HepG2 (cell line): ENCODE measurements around the gene CAPN14. TPM values are rescaled to one million over a fixed set of nuclear protein-coding genes. Genes with fewer than 3 reads are reported as not detected.

ENCODE experiments used
- ATAC-seq: fragments of 200-7000 bp; cut with Tn5 transposase; 3 replicates; pipeline ENCODE4 v1.9.1; 2020; ENCODE audit warnings: mild to moderate bottlenecking, moderate library complexity
- BruUV-seq: library from RNA; stranded (reverse); fragments of 400-500 nt; replicated peaks from 2 replicates; lab custom pipeline; 2021; lab: Mats Ljungman, UMichigan
- CTCF ChIA-PET: fragments of 300-600 bp; formaldehyde crosslinking; extraction: SDS; loops from one replicate; lab custom pipeline; 2021; ENCODE audit warnings: low total read pairs, inconsistent platforms, low intra/inter-chr PET ratio; lab: Yijun Ruan, JAX
- POLR2A ChIA-PET: fragments of 350-600 bp; sonication (Branson Sonifier 250); formaldehyde crosslinking; loops from one replicate; lab custom pipeline; 2020; ENCODE audit warnings: antibody characterized with exemption, inconsistent platforms; lab: Yijun Ruan, JAX
- DNase-seq: peaks from one replicate; pipeline ENCODE4 v3.0.0-alpha.2; 2015; ENCODE audit warnings: low spot score
- FAIRE-seq: peaks from 3 replicates; lab custom pipeline; 2011; peaks lifted over from hg19 to GRCh38; lab: Jason Lieb, UNC
- H2AFZ ChIP-seq: one replicate; pipeline ENCODE4 v1.6.1; 2011; ENCODE audit warnings: low read length, inconsistent platforms
- H3K27ac ChIP-seq: fragments of 300-600 bp; 3 replicates; pipeline ENCODE4 v1.8.0; 2011; ENCODE audit warnings: mixed run types, mild to moderate bottlenecking, mixed read lengths, low read length, inconsistent platforms; ENCODE audit not compliant: insufficient read depth; ENCODE audit errors: extremely low read length
- H3K27me3 ChIP-seq, 2 experiments: fragments of 200-600 bp in 1 of 2; 2 replicates in 1 of 2; 3 replicates in 1 of 2; pipeline versions ENCODE4 v1.6.0 to v1.8.0; 2011; ENCODE audit warnings: low read length in 2 of 2, mild to moderate bottlenecking in 2 of 2, moderate library complexity in 2 of 2, inconsistent platforms in 1 of 2; ENCODE audit not compliant: insufficient read depth in 2 of 2, control insufficient read depth in 1 of 2
- H3K36me3 ChIP-seq, 2 experiments: fragments of 200-600 bp in 1 of 2; replicated peaks in 1 of 2; 2 replicates in 1 of 2; 3 replicates in 1 of 2; pipeline versions ENCODE4 v1.5.1 to v1.8.0; 2011; ENCODE audit warnings: low read length in 2 of 2, inconsistent platforms in 1 of 2; ENCODE audit not compliant: insufficient read depth in 2 of 2, control insufficient read depth in 1 of 2
- H3K4me1 ChIP-seq: 2 replicates; pipeline ENCODE4 v1.5.1; 2012; ENCODE audit warnings: low read length, inconsistent platforms; ENCODE audit not compliant: insufficient read depth
- H3K4me2 ChIP-seq: 2 replicates; pipeline ENCODE4 v1.6.0; 2011; ENCODE audit warnings: low read depth, low read length, inconsistent platforms
- H3K4me3 ChIP-seq, 3 experiments: fragments of 200-600 bp in 1 of 3; sonication (generic), shearing (Covaris generic) in 1 of 3; replicated peaks in 1 of 3; 2 replicates each; pipeline ENCODE4 v1.5.1; 2011 to 2016; ENCODE audit warnings: low read length in 3 of 3, inconsistent platforms in 2 of 3, low read depth in 2 of 3, mild to moderate bottlenecking in 2 of 3, control low read depth in 1 of 3, mixed read lengths in 1 of 3; ENCODE audit not compliant: insufficient read depth in 1 of 3
- H3K79me2 ChIP-seq: one replicate; pipeline ENCODE4 v1.6.1; 2011; ENCODE audit warnings: low read length, inconsistent platforms; ENCODE audit not compliant: insufficient read depth
- H3K9ac ChIP-seq: 2 replicates; pipeline ENCODE4 v1.6.0; 2011; ENCODE audit warnings: mild to moderate bottlenecking, low read depth, low read length, inconsistent platforms; ENCODE audit not compliant: insufficient read depth
- H3K9me3 ChIP-seq: 2 replicates; pipeline ENCODE4 v1.5.1; 2012; ENCODE audit warnings: mild to moderate bottlenecking, low read length
- H4K20me1 ChIP-seq: 2 replicates; pipeline ENCODE4 v1.6.0; 2011; ENCODE audit warnings: inconsistent platforms, mild to moderate bottlenecking, low read length, moderate library complexity; ENCODE audit not compliant: insufficient read depth
- ATAD3A ChIP-seq: sonication (generic); formaldehyde crosslinking; IDR thresholded peaks from 2 replicates; pipeline ENCODE4 v1.4.0; 2020; ENCODE audit warnings: missing genetic modification reagents
- HES4 ChIP-seq: sonication (generic); formaldehyde crosslinking; IDR thresholded peaks from 2 replicates; pipeline ENCODE4 v1.9.0; 2021; ENCODE audit warnings: mild to moderate bottlenecking, missing genetic modification reagents, borderline replicate concordance
- KLF11 ChIP-seq: IDR thresholded peaks from 2 replicates; pipeline ENCODE4 v1.6.1; 2016; ENCODE audit warnings: missing compliant biosample characterization
- PATZ1 ChIP-seq: sonication (generic); formaldehyde crosslinking; IDR thresholded peaks from 2 replicates; pipeline ENCODE4 v1.4.0; 2020; ENCODE audit warnings: missing genetic modification reagents
- SRSF1 ChIP-seq: fragments of 200-400 bp; formaldehyde crosslinking; optimal IDR thresholded peaks from 2 replicates; pipeline ENCODE3; 2017; ENCODE audit warnings: mild to moderate bottlenecking, low read depth, low read length, moderate library complexity
- THYN1 ChIP-seq: sonication (generic); formaldehyde crosslinking; IDR thresholded peaks from 2 replicates; pipeline ENCODE4 v1.8.1; 2023; ENCODE audit warnings: low read depth, mild to moderate bottlenecking, moderate library complexity, missing genetic modification reagents, borderline replicate concordance
- ZNF20 ChIP-seq: sonication (generic); formaldehyde crosslinking; IDR thresholded peaks from 2 replicates; pipeline ENCODE4 v1.4.0; 2020; ENCODE audit warnings: mild to moderate bottlenecking, moderate library complexity, missing genetic modification reagents
- ZNF501 ChIP-seq: sonication (generic); formaldehyde crosslinking; IDR thresholded peaks from 2 replicates; pipeline ENCODE4 v1.5.1; 2020; ENCODE audit warnings: mild to moderate bottlenecking, moderate library complexity, missing genetic modification reagents
- WGBS: methylation state at CpG from one replicate; pipeline ENCODE4 v1.1.6; 2017; ENCODE audit warnings: low lambda C conversion rate; 5-methylcytosine and 5-hydroxymethylcytosine counted together
- in situ Hi-C: cut with HindIII; loops from 2 replicates; pipeline ENCODE4 v1.10.0; 2017; ENCODE audit warnings: low pct_unique_long_range_greater_than_20kb; ENCODE audit not compliant: extremely low pct_ligation_motif_present
- intact Hi-C: fragments of 100-400 bp; cut with micrococcal nuclease; formaldehyde crosslinking; loops from one replicate; pipeline ENCODE4 v1.10.0; 2022; ENCODE audit not compliant: unreplicated experiment
- polyA plus RNA-seq, 8 experiments: library from polyadenylated mRNA; depleted of rRNA in 3 of 8; stranded (reverse) in 7 of 8; unstranded in 1 of 8; fragments of >200 nt; fragmentation: Illumina TruSeq in 4 of 8; extraction: Trizol in 4 of 8; gene quantifications; 2 replicates each; pipeline versions ENCODE4 v1.2.1 to v1.2.3, GENCODE V29; 2011 to 2016; ENCODE audit warnings: low read depth in 4 of 8, missing spikeins in 1 of 8, mixed read lengths in 1 of 8; ENCODE audit not compliant: insufficient read depth in 1 of 8
- total RNA-seq, 5 experiments: library from RNA; depleted of rRNA; stranded (reverse); fragments of >200 nt; fragmentation: Illumina TruSeq; extraction: Trizol; gene quantifications; 2 replicates each; pipeline ENCODE4 v1.2.3, GENCODE V29; 2016; ENCODE audit warnings: low read depth in 1 of 5

CAPN14 gene
- total and polyA plus RNA-seq, 2 of the 13 experiments (the other 11 are each of a cell fraction or from before 2014, with no cell fraction given): not detected

GRCh38 chr2:31205613-31206012 is 11.7 kb downstream of the CAPN14 start:
- Histone ChIP-seq H3K27ac (no peak overlapping the region), H3K4me3 (no peak overlapping the region), H2AFZ (no peak overlapping the region), H3K9me3 (no peaks in the 10 kb centered on the region), H3K4me1 (no peaks in the 10 kb centered on the region), H3K27me3 (peaks cover 0 to 15% of the 10 kb centered on the region in 2 experiments; a peak in 2 of 5 replicates), H3K79me2 (no peaks in the 10 kb centered on the region), H3K4me2 (no peak overlapping the region), H3K9ac (no peak overlapping the region), H4K20me1 (no peaks in the 10 kb centered on the region), H3K36me3 (no peaks in the 10 kb centered on the region)
- ChIA-PET CTCF (no interaction called here), POLR2A (no interaction called here)
- ATAC-seq (no peak), DNase-seq (no peak), FAIRE-seq (no peak)
- whole genome bisulfite sequencing: 5% methylated on average over 2 of the region's 3 CpGs
- no TSS peak for BruUV-seq
- in situ Hi-C loops (no loop called here), intact Hi-C loops (no loop called here)
- no peak for TF ChIP-seq ZNF20 (CRISPR knock-in tag)
- no peak for TF ChIP-seq SRSF1
- TF ChIP-seq ZNF501: no peak
- TF ChIP-seq THYN1 (CRISPR knock-in tag): no peak
- no peak for TF ChIP-seq PATZ1 (CRISPR knock-in tag)
- no peak for TF ChIP-seq KLF11 (CRISPR knock-in tag)
- TF ChIP-seq ATAD3A (CRISPR knock-in tag): no peak
- TF ChIP-seq HES4 (CRISPR knock-in tag): no peak
